K562 (cell line): ENCODE measurements around the gene NR6A1. TPM values are rescaled to one million over a fixed set of nuclear protein-coding genes. Genes with fewer than 3 reads are reported as not detected.

Experiments
- ATAC-seq: fragments of 200-7000 bp; cut with Tn5 transposase; 3 replicates; pipeline ENCODE4 v1.9.1; 2020; ENCODE audit warnings: moderate library complexity
- BruUV-seq: library from RNA; stranded (reverse); fragments of 400-500 nt; replicated peaks from 2 replicates; lab custom pipeline; 2021; lab: Mats Ljungman, UMichigan
- CTCF ChIA-PET: fragments of 300-600 bp; formaldehyde crosslinking; extraction: SDS; loops from one replicate; lab custom pipeline; 2021; ENCODE audit warnings: low intra/inter-chr PET ratio; lab: Yijun Ruan, JAX
- POLR2A ChIA-PET: fragments of 300-600, 350-650 bp; sonication (Branson Sonifier 250); formaldehyde crosslinking; extraction: SDS; loops from one replicate; lab custom pipeline; 2021; ENCODE audit warnings: antibody characterized with exemption, inconsistent platforms; lab: Yijun Ruan, JAX
- DNase-seq, 4 experiments: peaks; one replicate each; pipeline versions ENCODE4 v3.0.0 to v3.0.0-alpha.2; 2011 to 2018; ENCODE audit warnings: low spot score in 3 of 4, mixed read lengths in 3 of 4; ENCODE audit errors: extremely low read depth in 1 of 4
- FAIRE-seq: peaks from 2 replicates; lab custom pipeline; 2011; peaks lifted over from hg19 to GRCh38; lab: Jason Lieb, UNC
- H2AFZ ChIP-seq: 2 replicates; pipeline ENCODE4 v1.6.0; 2011; ENCODE audit warnings: low read depth, low read length, control low read depth, inconsistent platforms
- H3K27ac ChIP-seq: fragments of 200-600 bp; 3 replicates; pipeline ENCODE4 v1.8.0; 2011; ENCODE audit warnings: low read depth, mild to moderate bottlenecking, control low read depth, inconsistent platforms, low read length, moderate library complexity, mixed read lengths; ENCODE audit errors: extremely low read depth
- H3K27me3 ChIP-seq, 2 experiments: fragments of 300-600 bp in 1 of 2; 2 replicates in 1 of 2; 3 replicates in 1 of 2; pipeline versions ENCODE4 v1.6.0 to v1.8.0; 2011; ENCODE audit warnings: inconsistent platforms in 2 of 2, low read length in 2 of 2, mild to moderate bottlenecking in 1 of 2, mixed read lengths in 1 of 2, moderate library complexity in 1 of 2; ENCODE audit not compliant: control insufficient read depth in 2 of 2, insufficient read depth in 2 of 2
- H3K36me3 ChIP-seq: fragments of 300-600 bp; 3 replicates; pipeline ENCODE4 v1.8.0; 2011; ENCODE audit warnings: mild to moderate bottlenecking, low read length, inconsistent platforms; ENCODE audit not compliant: control insufficient read depth, insufficient read depth
- H3K4me1 ChIP-seq, 2 experiments: fragments of 200-600 bp in 1 of 2; replicated peaks in 1 of 2; 2 replicates in 1 of 2; 3 replicates in 1 of 2; pipeline versions ENCODE4 v1.5.1 to v1.8.0; 2011; ENCODE audit warnings: inconsistent platforms in 2 of 2, low read length in 2 of 2, mild to moderate bottlenecking in 1 of 2, mixed read lengths in 1 of 2, moderate library complexity in 1 of 2; ENCODE audit not compliant: control insufficient read depth in 2 of 2, insufficient read depth in 2 of 2
- H3K4me2 ChIP-seq: 2 replicates; pipeline ENCODE4 v1.6.1; 2011; ENCODE audit warnings: low read length, control low read depth, inconsistent platforms, mixed read lengths; ENCODE audit not compliant: insufficient read depth
- H3K4me3 ChIP-seq: fragments of 200-600 bp; sonication (generic), shearing (Covaris generic); 2 replicates; pipeline ENCODE4 v1.5.1; 2016; ENCODE audit warnings: control low read depth, inconsistent platforms
- H3K79me2 ChIP-seq: fragments of 200-600 bp; 3 replicates; pipeline ENCODE4 v1.8.0; 2011; ENCODE audit warnings: low read length, inconsistent platforms; ENCODE audit not compliant: control insufficient read depth, insufficient read depth
- H3K9ac ChIP-seq, 2 experiments: 2 replicates each; pipeline versions ENCODE4 v1.6.0 to v1.6.1; 2011; ENCODE audit warnings: low read depth in 2 of 2, low read length in 2 of 2, control low read depth in 1 of 2, inconsistent platforms in 1 of 2, mild to moderate bottlenecking in 1 of 2, mixed read lengths in 1 of 2; ENCODE audit not compliant: insufficient read depth in 1 of 2
- H3K9me1 ChIP-seq: one replicate; pipeline ENCODE4 v1.6.0; 2011; ENCODE audit warnings: inconsistent platforms, mild to moderate bottlenecking, low read length, moderate library complexity; ENCODE audit not compliant: control insufficient read depth, insufficient read depth
- H3K9me3 ChIP-seq: replicated peaks from 2 replicates; pipeline ENCODE4 v1.5.1; 2011; ENCODE audit warnings: low read depth, low read length, inconsistent platforms; ENCODE audit not compliant: control insufficient read depth, insufficient read depth
- H4K20me1 ChIP-seq: replicated peaks from 2 replicates; pipeline ENCODE4 v1.6.1; 2011; ENCODE audit warnings: low read length, inconsistent platforms, mixed read lengths; ENCODE audit not compliant: control insufficient read depth, insufficient read depth
- CTBP1 ChIP-seq: fragments of 450-650 bp; IDR thresholded peaks from 2 replicates; pipeline ENCODE4 v1.6.1; 2016; ENCODE audit warnings: borderline replicate concordance
- EP400 ChIP-seq: fragments of 450-650 bp; IDR thresholded peaks from 2 replicates; pipeline ENCODE4 v1.6.1; 2017; ENCODE audit warnings: antibody characterized with exemption, mild to moderate bottlenecking, moderate library complexity
- ESRRB ChIP-seq: fragments of 250-450 bp; sonication (Bioruptor Pico); IDR thresholded peaks from 2 replicates; pipeline ENCODE4 v1.5.0; 2020; ENCODE audit warnings: mild to moderate bottlenecking, moderate library complexity, borderline replicate concordance
- ETS2 ChIP-seq: IDR thresholded peaks from 2 replicates; pipeline ENCODE4 v1.6.1; 2016; ENCODE audit warnings: borderline replicate concordance, missing genetic modification characterization, mild to moderate bottlenecking, moderate library complexity, missing compliant biosample characterization; ENCODE audit not compliant: poor library complexity, severe bottlenecking
- GABPA ChIP-seq: fragments of 200-800 bp; sonication (Bioruptor generic); conservative IDR thresholded peaks from 2 replicates; pipeline ENCODE4 v1.6.1; 2016; ENCODE audit warnings: low read depth, missing genetic modification characterization, missing compliant biosample characterization
- HDGF ChIP-seq: fragments of 450-650 bp; IDR thresholded peaks from 2 replicates; pipeline ENCODE4 v1.6.1; 2016
- KAT2B ChIP-seq: IDR thresholded peaks from one replicate; pipeline ENCODE4 v1.6.1; 2012; ENCODE audit warnings: low read depth, mild to moderate bottlenecking, control low read depth, inconsistent platforms, low read length, moderate library complexity
- MAFF ChIP-seq: IDR thresholded peaks from 2 replicates; pipeline ENCODE4 v1.6.1; 2012; ENCODE audit warnings: low read length, improper control_type of control experiment
- MCM3 ChIP-seq: fragments of 450-650 bp; IDR thresholded peaks from 2 replicates; pipeline ENCODE4 v1.6.1; 2016
- SIX5 ChIP-seq, 2 experiments: IDR thresholded peaks; 2 replicates each; pipeline ENCODE4 v1.6.1; 2011; ENCODE audit warnings: low read length in 2 of 2, borderline replicate concordance in 1 of 2, low read depth in 1 of 2, mild to moderate bottlenecking in 1 of 2, moderate library complexity in 1 of 2; ENCODE audit not compliant: insufficient read depth in 1 of 2
- SMC3 ChIP-seq: conservative IDR thresholded peaks from 2 replicates; pipeline ENCODE4 v1.6.1; 2011; ENCODE audit warnings: low read depth, low read length, improper control_type of control experiment; ENCODE audit not compliant: insufficient read depth
- TAF15 ChIP-seq: fragments of 200-400 bp; formaldehyde crosslinking; IDR thresholded peaks from 2 replicates; pipeline ENCODE4 v1.6.1; 2017; ENCODE audit warnings: mild to moderate bottlenecking, low read depth, low read length, moderate library complexity
- ZNF197 ChIP-seq: fragments of 200-800 bp; sonication (Bioruptor generic); IDR thresholded peaks from 2 replicates; pipeline ENCODE4 v1.6.1; 2016; ENCODE audit warnings: low read depth, missing genetic modification characterization, missing compliant biosample characterization
- ZNF589 ChIP-seq: fragments of 200-800 bp; sonication (Bioruptor generic); IDR thresholded peaks from 2 replicates; pipeline ENCODE4 v1.6.1; 2016; ENCODE audit warnings: low read depth, missing genetic modification characterization, missing compliant biosample characterization
- ZNF695 ChIP-seq: fragments of 450-650 bp; formaldehyde crosslinking; IDR thresholded peaks from 2 replicates; pipeline ENCODE4 v1.4.0; 2020; ENCODE audit warnings: mild to moderate bottlenecking, moderate library complexity
- WGBS: fragments of 100-300 bp; shearing (Covaris generic); methylation state at CpG from one replicate; pipeline ENCODE4 v1.1.6; 2016; ENCODE audit warnings: low coverage, mixed read lengths; ENCODE audit not compliant: insufficient coverage; ENCODE audit errors: missing lambda C conversion rate; 5-methylcytosine and 5-hydroxymethylcytosine counted together
- in situ Hi-C: fragments of 300-500 bp; cut with MboI; formaldehyde crosslinking; loops from 4 replicates; pipeline ENCODE4 v1.15.0; 2018; ENCODE audit warnings: inconsistent platforms, mixed read lengths
- intact Hi-C: fragments of 100-400 bp; cut with micrococcal nuclease; formaldehyde crosslinking; loops from 2 replicates; pipeline ENCODE4 v1.14.2; 2022
- polyA plus RNA-seq, 8 experiments: library from polyadenylated mRNA; depleted of rRNA in 4 of 8; stranded (reverse) in 5 of 8; unstranded in 3 of 8; fragments of >200 nt; fragmentation: Nextera tagmentation in 2 of 8; fragmentation: Illumina TruSeq in 1 of 8; extraction: Ambion mirVana in 2 of 8; extraction: Trizol in 1 of 8; gene quantifications; 2 replicates each; pipeline versions ENCODE4 v1.2.1 to v1.2.3, GENCODE V29; 2011 to 2014; ENCODE audit warnings: inconsistent platforms in 1 of 8, missing spikeins in 1 of 8
- total RNA-seq, 7 experiments: library from RNA; depleted of rRNA in 6 of 7; stranded (reverse); fragments of >200 nt in 6 of 7; fragmentation: Illumina TruSeq in 2 of 7; extraction: Trizol in 2 of 7; gene quantifications; 2 replicates each; pipeline versions ENCODE4 v1.2.1 to v1.2.3, GENCODE V29; 2011 to 2021; ENCODE audit warnings: low replicate concordance in 1 of 7
- TF ChIP-seq, protein P1 (sequence below): sonication (generic); formaldehyde crosslinking; IDR thresholded peaks from 2 replicates; pipeline ENCODE4 v1.8.0; 2022; ENCODE audit warnings: mild to moderate bottlenecking, missing genetic modification reagents

Gene NR6A1
- total and polyA plus RNA-seq, 9 of the 15 experiments (the other 6 are each of a cell fraction or from before 2014, with no cell fraction given) = 9.7 to 55.4 (median 28.3) TPM

DNA sequence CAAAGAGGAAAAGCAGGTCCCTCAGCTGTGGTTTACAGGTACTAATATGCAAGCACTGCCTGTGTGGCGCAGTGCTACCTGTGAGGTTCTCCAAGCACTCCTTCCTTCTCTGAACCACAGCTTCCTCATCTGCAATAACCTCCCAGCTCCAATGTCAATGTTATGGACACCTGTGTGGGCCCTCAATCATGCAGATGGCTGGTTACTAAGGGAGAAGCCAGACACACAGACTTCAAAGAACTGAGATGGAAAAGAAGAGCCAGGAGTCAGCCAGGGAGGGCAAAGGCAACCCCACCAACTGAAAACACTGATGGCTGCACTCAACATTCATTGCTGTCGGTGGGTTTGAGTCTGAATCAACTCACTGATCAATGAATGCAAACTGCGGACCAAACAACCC, 77.7 kb downstream of the NR6A1 start:
- in situ Hi-C loops = no loop called here
- no peak overlapping the region for H3K9ac ChIP-seq
- no peaks in the 10 kb centered on the region for H3K27me3 ChIP-seq
- H3K9me3 ChIP-seq = no peaks in the 10 kb centered on the region
- peaks cover 10% of the 10 kb centered on the region; the same call in 2 of the 3 replicates for H3K79me2 ChIP-seq
- H3K4me1 ChIP-seq = peaks cover 7 to 9% of the 10 kb centered on the region in 2 experiments; a peak in 2 of 5 replicates
- H3K27ac ChIP-seq = no peak overlapping the region
- WGBS = 82% methylated on average over 3 of the region's 3 CpGs
- peaks cover under 1% of the 10 kb centered on the region; the same call in 1 of the 3 replicates for H3K36me3 ChIP-seq
- CTCF ChIA-PET = no interaction called here
- no peak overlapping the region for H3K4me2 ChIP-seq
- no peaks in the 10 kb centered on the region for H4K20me1 ChIP-seq
- FAIRE-seq (no peak), DNase-seq (no peak), ATAC-seq (no peak)
- H3K4me3 ChIP-seq = no peak overlapping the region
- TF ChIP-seq TAF15 (no peak), ETS2 (tag) (no peak), GABPA (no peak), HDGF (no peak), ESRRB (CRISPR knock-in tag) (no peak), MAFF (no peak), KAT2B (no peak), CTBP1 (no peak), ZNF695 (CRISPR knock-in tag) (no peak), SMC3 (no peak), ZNF197 (CRISPR knock-in tag) (no peak), EP400 (no peak), ZNF589 (no peak), MCM3 (no peak), SIX5 (IDR thresholded peaks at IDR 0.05; ENCODE audit: borderline replicate concordance in 1 of 2, insufficient read depth in 1 of 2, low read depth in 1 of 2, low read length in 2 of 2) (no peak)
- TF ChIP-seq, protein P1, sequence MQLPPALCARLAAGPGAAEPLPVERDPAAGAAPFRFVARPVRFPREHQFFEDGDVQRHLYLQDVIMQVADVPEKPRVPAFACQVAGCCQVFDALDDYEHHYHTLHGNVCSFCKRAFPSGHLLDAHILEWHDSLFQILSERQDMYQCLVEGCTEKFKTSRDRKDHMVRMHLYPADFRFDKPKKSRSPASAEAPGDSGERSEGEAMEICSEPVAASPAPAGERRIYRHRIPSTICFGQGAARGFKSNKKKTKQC = no peak
- BruUV-seq = no TSS peak
- intact Hi-C loops = no loop called here
- no peaks in the 10 kb centered on the region for H3K9me1 ChIP-seq
- H2AFZ ChIP-seq = no peak overlapping the region
- POLR2A ChIA-PET = interaction anchor here (0.5 kb wide), 1 partner anchor 511 kb away, joined by 3 read pairs; no protein-coding TSS in a partner anchor
